ENCODE measurements around the gene HOXC13. TPM values are rescaled to one million over a fixed set of nuclear protein-coding genes. Genes with fewer than 3 reads are reported as not detected.

HOXC13 gene
- total and polyA plus RNA-seq, 9 of the 15 experiments (the other 6 are each of a cell fraction or from before 2014, with no cell fraction given): 0.03 to 0.29 (median 0.17) TPM; not detected in 2

GRCh38 chr12:53995378-53996239, 57.0 kb downstream of the HOXC13 start (continued):
- TF ChIP-seq ZNF212 (CRISPR knock-in tag; IDR thresholded peaks at IDR 0.05): no peak
- TF ChIP-seq UBTF (IDR thresholded peaks at IDR 0.05; ENCODE audit: borderline replicate concordance in 1 of 2, low read depth in 2 of 2, low read length in 2 of 2): peak; percentile 93 to 97; a peak in 3 of 4 replicates
- TF ChIP-seq DPF2 (IDR thresholded peaks at IDR 0.05): peak; percentile 17; the same call in 1 of the 2 replicates
- no peak for TF ChIP-seq MEIS2 (IDR thresholded peaks at IDR 0.05; ENCODE audit: partially characterized antibody)
- TF ChIP-seq PRMT5 (CRISPR knock-in tag; IDR thresholded peaks at IDR 0.05): no peak
- TF ChIP-seq NCOA6 (IDR thresholded peaks at IDR 0.05): no peak
- no peak for TF ChIP-seq TCF15 (CRISPR knock-in tag; IDR thresholded peaks at IDR 0.05)
- TF ChIP-seq NCOR1 (IDR thresholded peaks at IDR 0.05): peak; percentile 56
- TF ChIP-seq EP300 (IDR thresholded peaks at IDR 0.05; ENCODE audit: low read length): no peak
- peak; percentile 94 for TF ChIP-seq ETV5 (CRISPR knock-in tag; IDR thresholded peaks at IDR 0.05; ENCODE audit: low read depth)
- TF ChIP-seq ZC3H8 (IDR thresholded peaks at IDR 0.05): no peak
- 0 out of 2 replicates have a peak, but pooled peaks have one; percentile 23 for TF ChIP-seq KLF1 (tag; IDR thresholded peaks at IDR 0.05)
- no peak for TF ChIP-seq ZKSCAN8 (CRISPR knock-in tag; IDR thresholded peaks at IDR 0.05)
- no peak for TF ChIP-seq ZNF347 (CRISPR knock-in tag; IDR thresholded peaks at IDR 0.05; ENCODE audit: low read depth)
- no peak for TF ChIP-seq RBM25 (IDR thresholded peaks at IDR 0.05; ENCODE audit: low read depth, low read length, severe bottlenecking)
- TF ChIP-seq KDM1A (IDR thresholded peaks at IDR 0.05): no peak; a peak in 1 of 4 replicates
- no peak for TF ChIP-seq HLTF (IDR thresholded peaks at IDR 0.05)
- TF ChIP-seq PTRF (tag; IDR thresholded peaks at IDR 0.05): no peak
- no peak for TF ChIP-seq JUN (IDR thresholded peaks at IDR 0.05; ENCODE audit: borderline replicate concordance, low read depth, low read length)
- no peak for TF ChIP-seq JUN (CRISPR knock-in tag; IDR thresholded peaks at IDR 0.05; ENCODE audit: borderline replicate concordance)
- no peak for TF ChIP-seq ZNF140 (CRISPR knock-in tag; IDR thresholded peaks at IDR 0.05)
- TF ChIP-seq, protein P1, sequence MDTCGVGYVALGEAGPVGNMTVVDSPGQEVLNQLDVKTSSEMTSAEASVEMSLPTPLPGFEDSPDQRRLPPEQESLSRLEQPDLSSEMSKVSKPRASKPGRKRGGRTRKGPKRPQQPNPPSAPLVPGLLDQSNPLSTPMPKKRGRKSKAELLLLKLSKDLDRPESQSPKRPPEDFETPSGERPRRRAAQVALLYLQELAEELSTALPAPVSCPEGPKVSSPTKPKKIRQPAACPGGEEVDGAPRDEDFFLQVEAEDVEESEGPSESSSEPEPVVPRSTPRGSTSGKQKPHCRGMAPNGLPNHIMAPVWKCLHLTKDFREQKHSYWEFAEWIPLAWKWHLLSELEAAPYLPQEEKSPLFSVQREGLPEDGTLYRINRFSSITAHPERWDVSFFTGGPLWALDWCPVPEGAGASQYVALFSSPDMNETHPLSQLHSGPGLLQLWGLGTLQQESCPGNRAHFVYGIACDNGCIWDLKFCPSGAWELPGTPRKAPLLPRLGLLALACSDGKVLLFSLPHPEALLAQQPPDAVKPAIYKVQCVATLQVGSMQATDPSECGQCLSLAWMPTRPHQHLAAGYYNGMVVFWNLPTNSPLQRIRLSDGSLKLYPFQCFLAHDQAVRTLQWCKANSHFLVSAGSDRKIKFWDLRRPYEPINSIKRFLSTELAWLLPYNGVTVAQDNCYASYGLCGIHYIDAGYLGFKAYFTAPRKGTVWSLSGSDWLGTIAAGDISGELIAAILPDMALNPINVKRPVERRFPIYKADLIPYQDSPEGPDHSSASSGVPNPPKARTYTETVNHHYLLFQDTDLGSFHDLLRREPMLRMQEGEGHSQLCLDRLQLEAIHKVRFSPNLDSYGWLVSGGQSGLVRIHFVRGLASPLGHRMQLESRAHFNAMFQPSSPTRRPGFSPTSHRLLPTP (IDR thresholded peaks at IDR 0.05; ENCODE audit: borderline replicate concordance, extremely low read depth, insufficient read length): no peak
- TF ChIP-seq LCOR (CRISPR knock-in tag; IDR thresholded peaks at IDR 0.05): peak; percentile 29; the same call in 1 of the 2 replicates
- no peak for TF ChIP-seq PRPF4 (IDR thresholded peaks at IDR 0.05; ENCODE audit: insufficient read depth, low read depth, low read length, poor library complexity, severe bottlenecking)
- TF ChIP-seq ZFP1 (CRISPR knock-in tag; IDR thresholded peaks at IDR 0.05): no peak

All from K562 (cell line).